ENCODE results near the gene NR5A1. TPM values are rescaled to one million over a fixed set of nuclear protein-coding genes. Genes with fewer than 3 reads are reported as not detected.

The NR5A1 gene
- polyA plus RNA-seq, 3 donors = not detected

GRCh38 chr9:124479947-124480620 lies 27.1 kb downstream of the NR5A1 start:
- Histone ChIP-seq H3K9me3 (replicated peaks in 1 of 2; ENCODE audit: control insufficient read depth in 1 of 2, insufficient read depth in 1 of 2, low read length in 2 of 2) (no peaks in the 10 kb centered on the region), H3K27me3 (ENCODE audit: control insufficient read depth in 2 of 2, insufficient read depth in 2 of 2, low read length in 2 of 2) (peaks cover 0 to 23% of the 10 kb centered on the region in 2 donors), H3K4me2 (replicated peaks; ENCODE audit: extremely low read depth, low read length, poor library complexity, severe bottlenecking) (no peak overlapping the region), H3K4me1 (ENCODE audit: control insufficient read depth in 1 of 2, insufficient read depth in 2 of 2, low read length in 2 of 2) (peaks cover 21 to 30% of the 10 kb centered on the region in 2 donors), H3K9ac (ENCODE audit: insufficient read depth, low read length, poor library complexity, severe bottlenecking) (no peak overlapping the region), H3K4me3 (replicated peaks in 1 of 3; ENCODE audit: low read depth in 2 of 3, low read length in 3 of 3) (no peak overlapping the region), H2AFZ (ENCODE audit: insufficient read depth, low read depth, low read length, poor library complexity, severe bottlenecking) (no peak overlapping the region), H3K36me3 (replicated peaks in 1 of 2; ENCODE audit: control insufficient read depth in 1 of 2, insufficient read depth in 2 of 2, low read length in 2 of 2) (no peaks in the 10 kb centered on the region), H4K20me1 (ENCODE audit: insufficient read depth, low read length) (no peaks in the 10 kb centered on the region), H3K79me2 (ENCODE audit: insufficient read depth, low read length) (no peaks in the 10 kb centered on the region), H3K27ac (ENCODE audit: low read depth in 1 of 2, low read length in 2 of 2) (no peak overlapping the region)
- peak overlapping the region in 1 of 7 donors; percentile 76 for H3K27ac Mint-ChIP-seq
- no peaks in the 10 kb centered on the region for H3K36me3 Mint-ChIP-seq
- 90% methylated on average over 6 of the region's 6 CpGs for WGBS (ENCODE audit: insufficient coverage)
- H3K4me3 Mint-ChIP-seq = peak overlapping the region in 1 of 2 donors; percentile 60
- intact Hi-C loops (cut with micrococcal nuclease) = no loop called here
- no peak for TF ChIP-seq CTCF (IDR thresholded peaks at IDR 0.05)
- no peak for DNase-seq
- H3K27me3 Mint-ChIP-seq (ENCODE audit: low read depth in 3 of 3) = peaks cover 16 to 39% (median 20%) of the 10 kb centered on the region in 3 donors
- peaks cover 0 to 6% (median 0%) of the 10 kb centered on the region in 7 donors for H3K9me3 Mint-ChIP-seq
- H3K4me1 Mint-ChIP-seq = peaks cover 18% of the 10 kb centered on the region

GRCh38 chr9:124479371-124479770 lies 27.8 kb downstream of the NR5A1 start:
- Mint-ChIP-seq H3K4me1 (peaks cover 18% of the 10 kb centered on the region), H3K9me3 (peaks cover 0 to 6% (median 0%) of the 10 kb centered on the region in 7 donors), H3K36me3 (no peaks in the 10 kb centered on the region), H3K4me3 (no peak overlapping the region), H3K27ac (no peak overlapping the region), H3K27me3 (ENCODE audit: low read depth in 3 of 3) (peaks cover 14 to 39% (median 20%) of the 10 kb centered on the region in 3 donors)
- no peak for TF ChIP-seq CTCF (IDR thresholded peaks at IDR 0.05)
- intact Hi-C loops (cut with micrococcal nuclease) = no loop called here
- Histone ChIP-seq H3K36me3 (replicated peaks in 1 of 2; ENCODE audit: control insufficient read depth in 1 of 2, insufficient read depth in 2 of 2, low read length in 2 of 2) (no peaks in the 10 kb centered on the region), H3K79me2 (ENCODE audit: insufficient read depth, low read length) (no peaks in the 10 kb centered on the region), H3K27ac (ENCODE audit: low read depth in 1 of 2, low read length in 2 of 2) (no peak overlapping the region), H3K4me2 (replicated peaks; ENCODE audit: extremely low read depth, low read length, poor library complexity, severe bottlenecking) (no peak overlapping the region), H2AFZ (ENCODE audit: insufficient read depth, low read depth, low read length, poor library complexity, severe bottlenecking) (no peak overlapping the region), H3K27me3 (ENCODE audit: control insufficient read depth in 2 of 2, insufficient read depth in 2 of 2, low read length in 2 of 2) (peaks cover 0 to 23% of the 10 kb centered on the region in 2 donors), H3K9ac (ENCODE audit: insufficient read depth, low read length, poor library complexity, severe bottlenecking) (no peak overlapping the region), H3K4me1 (ENCODE audit: control insufficient read depth in 1 of 2, insufficient read depth in 2 of 2, low read length in 2 of 2) (peaks cover 21 to 30% of the 10 kb centered on the region in 2 donors), H3K4me3 (replicated peaks in 1 of 3; ENCODE audit: low read depth in 2 of 3, low read length in 3 of 3) (no peak overlapping the region), H3K9me3 (replicated peaks in 1 of 2; ENCODE audit: control insufficient read depth in 1 of 2, insufficient read depth in 1 of 2, low read length in 2 of 2) (no peaks in the 10 kb centered on the region), H4K20me1 (ENCODE audit: insufficient read depth, low read length) (no peaks in the 10 kb centered on the region)
- no peak for DNase-seq
- WGBS (ENCODE audit: insufficient coverage) = 93% methylated on average over 16 of the region's 16 CpGs
